WTC11 (cell line): ENCODE measurements around the gene UGGT1. TPM values are rescaled to one million over a fixed set of nuclear protein-coding genes. Genes with fewer than 3 reads are reported as not detected.
A peak's percentile ranks its signal among the peaks of the same experiment; 100 is the strongest.

Experiments used
- ATAC-seq: fragments of 200-7000 bp; cut with Tn5 transposase; 2 replicates; pipeline ENCODE4 v1.10.0; 2021; ENCODE audit warnings: mild to moderate bottlenecking, moderate library complexity
- CTCF ChIA-PET: fragments of 300-600 bp; sonication (Branson Sonifier 250); formaldehyde crosslinking; loops from one replicate; lab custom pipeline; 2021; ENCODE audit warnings: antibody characterized with exemption; lab: Charles Lee
- POLR2A ChIA-PET: fragments of 350-600 bp; sonication (Branson Sonifier 250); formaldehyde crosslinking; loops from one replicate; lab custom pipeline; 2021; ENCODE audit warnings: antibody characterized with exemption; lab: Charles Lee
- DNase-seq: peaks from one replicate; pipeline ENCODE4 v3.0.0; 2021; ENCODE audit warnings: low spot score
- H3K27ac Mint-ChIP-seq: 2 replicates; pipeline ENCODE4 v1.8.0; 2021; ENCODE audit warnings: mixed read lengths
- H3K27me3 Mint-ChIP-seq: 2 replicates; pipeline ENCODE4 v1.8.0; 2021; ENCODE audit warnings: low read depth, mild to moderate bottlenecking, moderate library complexity, mixed read lengths
- H3K36me3 Mint-ChIP-seq: 2 replicates; pipeline ENCODE4 v1.8.0; 2021; ENCODE audit warnings: mixed read lengths
- H3K4me1 Mint-ChIP-seq: 2 replicates; pipeline ENCODE4 v1.8.0; 2022; ENCODE audit warnings: mixed read lengths
- H3K4me3 Mint-ChIP-seq: 2 replicates; pipeline ENCODE4 v1.8.0; 2021; ENCODE audit warnings: mild to moderate bottlenecking, moderate library complexity, mixed read lengths
- H3K9me3 Mint-ChIP-seq: 2 replicates; pipeline ENCODE4 v1.8.0; 2021; ENCODE audit warnings: mixed read lengths
- CBFB ChIP-seq: sonication (generic); formaldehyde crosslinking; IDR thresholded peaks from 2 replicates; pipeline ENCODE4 v1.8.1; 2022; ENCODE audit warnings: mild to moderate bottlenecking, low read depth, missing genetic modification reagents
- CREB1 ChIP-seq: sonication (generic); formaldehyde crosslinking; IDR thresholded peaks from 2 replicates; pipeline ENCODE4 v1.8.0; 2023; ENCODE audit warnings: mild to moderate bottlenecking, missing genetic modification reagents
- CREM ChIP-seq: sonication (generic); formaldehyde crosslinking; IDR thresholded peaks from 2 replicates; pipeline ENCODE4 v1.8.1; 2022; ENCODE audit warnings: mild to moderate bottlenecking, missing genetic modification reagents, moderate library complexity
- E2F5 ChIP-seq: sonication (generic); formaldehyde crosslinking; IDR thresholded peaks from 2 replicates; pipeline ENCODE4 v1.8.1; 2022; ENCODE audit warnings: mild to moderate bottlenecking, moderate library complexity, missing genetic modification reagents
- FOXK1 ChIP-seq: sonication (generic); formaldehyde crosslinking; IDR thresholded peaks from 2 replicates; pipeline ENCODE4 v1.8.0; 2022; ENCODE audit warnings: mild to moderate bottlenecking, moderate library complexity, missing genetic modification reagents
- GRHL2 ChIP-seq: fragments of 250-450 bp; sonication (Bioruptor Pico); IDR thresholded peaks from 2 replicates; pipeline ENCODE4 v1.8.0; 2022; ENCODE audit warnings: mild to moderate bottlenecking, moderate library complexity; ENCODE audit not compliant: insufficient replicate concordance, severe bottlenecking
- JUN ChIP-seq: sonication (generic); formaldehyde crosslinking; IDR thresholded peaks from 2 replicates; pipeline ENCODE4 v1.8.0; 2023; ENCODE audit warnings: mild to moderate bottlenecking, missing genetic modification reagents
- MAX ChIP-seq: sonication (generic); formaldehyde crosslinking; IDR thresholded peaks from 2 replicates; pipeline ENCODE4 v1.8.0; 2022; ENCODE audit warnings: mild to moderate bottlenecking, missing genetic modification reagents
- MXD4 ChIP-seq: fragments of 250-450 bp; sonication (Bioruptor Pico); IDR thresholded peaks from 2 replicates; pipeline ENCODE4 v1.8.0; 2021; ENCODE audit warnings: mild to moderate bottlenecking, moderate library complexity, borderline replicate concordance
- NFATC4 ChIP-seq: fragments of 250-450 bp; sonication (Bioruptor Pico); IDR thresholded peaks from 2 replicates; pipeline ENCODE4 v1.9.0; 2021; ENCODE audit warnings: mild to moderate bottlenecking
- NFYB ChIP-seq: sonication (generic); formaldehyde crosslinking; conservative IDR thresholded peaks from 2 replicates; pipeline ENCODE4 v1.8.0; 2022; ENCODE audit warnings: low read depth, missing genetic modification reagents
- NR2C2 ChIP-seq: sonication (generic); formaldehyde crosslinking; IDR thresholded peaks from 2 replicates; pipeline ENCODE4 v1.8.0; 2022; ENCODE audit warnings: mild to moderate bottlenecking, missing genetic modification reagents
- OVOL2 ChIP-seq: fragments of 250-450 bp; sonication (Bioruptor Pico); IDR thresholded peaks from 2 replicates; pipeline ENCODE4 v1.9.0; 2021; ENCODE audit warnings: mild to moderate bottlenecking, borderline replicate concordance
- PRDM15 ChIP-seq: sonication (generic); formaldehyde crosslinking; IDR thresholded peaks from 2 replicates; pipeline ENCODE4 v1.8.0; 2022; ENCODE audit warnings: missing genetic modification reagents
- STAT6 ChIP-seq: sonication (generic); formaldehyde crosslinking; conservative IDR thresholded peaks from 2 replicates; pipeline ENCODE4 v1.8.1; 2023; ENCODE audit warnings: mild to moderate bottlenecking, low read depth, missing genetic modification reagents, moderate library complexity
- ZBTB21 ChIP-seq: sonication (generic); formaldehyde crosslinking; IDR thresholded peaks from 2 replicates; pipeline ENCODE4 v1.8.1; 2023; ENCODE audit warnings: mild to moderate bottlenecking, missing genetic modification reagents, borderline replicate concordance
- ZNF138 ChIP-seq: sonication (generic); formaldehyde crosslinking; conservative IDR thresholded peaks from 2 replicates; pipeline ENCODE4 v1.8.1; 2022; ENCODE audit warnings: mild to moderate bottlenecking, moderate library complexity, missing genetic modification reagents
- ZNF263 ChIP-seq: sonication (generic); formaldehyde crosslinking; IDR thresholded peaks from 2 replicates; pipeline ENCODE4 v1.8.1; 2022; ENCODE audit warnings: low read depth, mild to moderate bottlenecking, moderate library complexity, missing genetic modification reagents
- ZNF317 ChIP-seq: sonication (generic); formaldehyde crosslinking; IDR thresholded peaks from 2 replicates; pipeline ENCODE4 v1.8.1; 2023; ENCODE audit warnings: low read depth, mild to moderate bottlenecking, moderate library complexity, missing genetic modification reagents, borderline replicate concordance
- ZNF425 ChIP-seq: fragments of 250-450 bp; sonication (Bioruptor Pico); conservative IDR thresholded peaks from 2 replicates; pipeline ENCODE4 v1.9.0; 2021; ENCODE audit warnings: mild to moderate bottlenecking
- total RNA-seq: library from RNA; stranded (reverse); gene quantifications from 3 replicates; pipeline ENCODE4 v1.2.3, GENCODE V29; 2021

The UGGT1 gene
- total RNA-seq, 1 experiment from 2014 or later = 57.9 TPM

- Mint-ChIP-seq H3K4me1 (peaks cover 4% of the 10 kb centered on the region; the same call in 1 of the 2 replicates), H3K9me3 (peaks cover 16% of the 10 kb centered on the region)
- CTCF ChIA-PET = interaction anchor here (1.3 kb wide), 1 partner anchor 19 kb away, joined by 3 read pairs; no protein-coding TSS in a partner anchor
These were observed 124.0 kb downstream of the UGGT1 start for GRCh38 chr2:128214866-128215460.

GRCh38 chr2:128215897-128216642 lies 125.1 kb downstream of the UGGT1 start:
- Mint-ChIP-seq H3K27me3 (no peaks in the 10 kb centered on the region; the same call in 1 of the 2 replicates), H3K27ac (no peak overlapping the region), H3K4me1 (peaks cover 5% of the 10 kb centered on the region; the same call in 1 of the 2 replicates), H3K9me3 (peaks cover 8% of the 10 kb centered on the region), H3K4me3 (no peak overlapping the region), H3K36me3 (no peaks in the 10 kb centered on the region)
- no peak for ATAC-seq
- CTCF ChIA-PET = no interaction called here
- no peak for DNase-seq
- POLR2A ChIA-PET = no interaction called here
- TF ChIP-seq PRDM15 (0 out of 2 replicates have a peak, but pooled peaks have one; percentile 18), STAT6 (no peak), CREB1 (no peak)

More at GRCh38 chr2:128214866-128215460, 124.0 kb downstream of the UGGT1 start:
- ATAC-seq = no peak
- no peak for TF ChIP-seq ZNF317
- no peak for TF ChIP-seq ZNF425 (CRISPR knock-in tag)
- no peak for TF ChIP-seq OVOL2
- no peak for TF ChIP-seq NFYB (CRISPR knock-in tag)
- TF ChIP-seq ZNF138 (CRISPR knock-in tag) = no peak
- TF ChIP-seq GRHL2 (CRISPR knock-in tag) = no peak
- TF ChIP-seq E2F5 (CRISPR knock-in tag) = no peak
- H3K27me3 Mint-ChIP-seq = no peaks in the 10 kb centered on the region; the same call in 1 of the 2 replicates
- H3K4me3 Mint-ChIP-seq = no peak overlapping the region
- DNase-seq = no peak
- POLR2A ChIA-PET = no interaction called here
- no peak overlapping the region for H3K27ac Mint-ChIP-seq
- no peaks in the 10 kb centered on the region for H3K36me3 Mint-ChIP-seq

- Mint-ChIP-seq H3K9me3 (peaks cover 8% of the 10 kb centered on the region), H3K36me3 (no peaks in the 10 kb centered on the region), H3K4me3 (no peak overlapping the region), H3K27me3 (no peaks in the 10 kb centered on the region; the same call in 1 of the 2 replicates), H3K4me1 (peaks cover 5% of the 10 kb centered on the region; the same call in 1 of the 2 replicates), H3K27ac (no peak overlapping the region)
- POLR2A ChIA-PET = no interaction called here
- ATAC-seq (no peak), DNase-seq (no peak)
- CTCF ChIA-PET = no interaction called here
- TF ChIP-seq NFATC4 (no peak), MAX (CRISPR knock-in tag) (no peak), ZBTB21 (CRISPR knock-in tag) (no peak), FOXK1 (CRISPR knock-in tag) (no peak), NR2C2 (CRISPR knock-in tag) (no peak), ZNF263 (CRISPR knock-in tag) (no peak), JUN (CRISPR knock-in tag) (no peak), MXD4 (no peak), CREM (no peak), GRHL2 (CRISPR knock-in tag) (no peak), CBFB (no peak)
These were observed 126.7 kb downstream of the UGGT1 start for GRCh38 chr2:128217671-128218070.
